Activated T-cell treated with anti-CD3 and anti-CD28 coated beads, Interleukin-2, amount 50 U/mL, for 48 hours (primary cell): ENCODE results near the gene MYH3.
"Not testable (repeated sequence)": the region's sequence is repeated elsewhere in the genome, so short reads cannot be mapped to it uniquely, and the experiment has no call there.

Source experiments
- DNase-seq, 2 experiments: peaks; one replicate each; pipeline ENCODE4 v3.0.0-alpha.2; 2020

The MYH3 gene

DNA sequence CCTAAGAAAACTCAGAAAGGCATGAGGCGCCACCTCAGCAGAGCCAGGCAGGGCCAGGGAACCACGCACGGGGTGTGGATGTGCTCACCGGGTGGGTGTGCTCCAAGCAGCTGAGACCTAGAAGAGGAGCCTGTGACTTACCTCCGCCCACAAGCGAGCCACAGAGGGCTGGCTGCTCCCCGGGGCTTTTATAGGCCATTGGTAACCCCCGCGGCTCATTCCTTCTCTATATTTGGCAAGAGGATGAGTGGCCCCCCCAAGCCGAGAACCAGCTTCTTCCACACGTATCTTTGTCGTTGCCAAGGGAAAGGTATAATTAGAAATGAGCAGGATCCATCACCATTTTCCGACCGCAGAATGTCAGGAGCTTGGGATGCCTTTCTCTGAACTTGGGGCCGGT, at the start of gene MYH3:
Gene MYH3, minus strand, starts transcription at position 162 of the 400 bp plus-strand sequence. CDS start 2,245 bp downstream, outside the sequence.
- no peak for DNase-seq

DNA sequence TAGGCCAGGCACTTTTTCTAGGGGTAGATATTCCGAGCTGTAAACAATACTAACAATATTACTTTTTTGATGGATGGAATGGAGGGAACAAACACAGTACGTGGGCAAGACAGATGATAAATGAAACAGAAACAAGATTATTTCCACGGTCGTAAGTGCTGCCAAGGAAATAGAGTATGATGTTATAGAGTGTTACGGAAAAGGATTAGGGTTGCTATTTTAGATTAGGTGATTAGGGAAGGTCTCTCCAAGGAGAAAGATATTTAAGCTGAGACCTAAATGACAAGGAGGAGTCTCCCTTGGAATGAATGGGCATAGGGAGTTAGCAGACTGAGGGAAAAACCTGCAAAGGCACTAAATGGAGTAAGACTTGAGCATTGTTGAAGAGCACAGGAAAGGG, 48.6 kb upstream of the MYH3 start:
- DNase-seq = no peak

DNA sequence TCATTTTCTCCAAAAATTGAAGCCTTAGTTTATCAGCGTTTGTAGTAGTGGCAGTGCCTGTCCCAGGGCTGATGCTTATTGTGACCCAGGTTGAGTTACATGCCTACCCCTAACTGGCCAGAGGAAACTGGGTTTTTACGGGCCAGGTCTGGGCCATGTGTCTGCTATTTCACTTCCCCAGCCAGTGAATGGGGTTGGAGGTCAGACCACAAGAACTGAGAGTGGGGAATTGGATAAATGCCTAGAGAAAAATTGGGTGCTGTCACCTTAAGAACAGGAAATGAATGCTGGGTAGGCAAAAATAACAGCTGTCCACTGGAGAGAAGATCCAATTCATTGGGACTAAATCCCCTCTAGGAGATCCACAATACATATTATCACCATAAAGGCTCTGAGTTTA, 45.5 kb upstream of the MYH3 start:
- DNase-seq = no peak

DNA sequence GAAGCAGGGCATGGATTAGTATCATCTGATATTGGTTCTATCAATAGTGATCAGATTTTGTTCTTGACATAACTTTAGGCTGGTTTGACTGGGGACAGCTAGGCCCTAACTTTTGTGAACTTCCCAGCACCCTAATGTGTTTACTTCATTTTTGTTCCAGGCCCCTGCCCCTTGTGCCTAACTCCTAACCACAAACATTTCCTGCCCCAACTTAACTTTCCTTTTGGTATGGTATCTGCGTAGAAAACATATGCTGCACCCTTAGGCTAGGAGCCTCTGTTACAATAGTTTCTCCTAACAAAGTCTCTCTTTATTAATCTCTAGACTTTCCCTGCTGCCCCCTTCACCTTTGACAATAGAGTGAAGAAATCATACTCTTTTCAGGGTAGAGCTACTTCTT, 42.7 kb upstream of the MYH3 start:
- DNase-seq = no peak

DNA sequence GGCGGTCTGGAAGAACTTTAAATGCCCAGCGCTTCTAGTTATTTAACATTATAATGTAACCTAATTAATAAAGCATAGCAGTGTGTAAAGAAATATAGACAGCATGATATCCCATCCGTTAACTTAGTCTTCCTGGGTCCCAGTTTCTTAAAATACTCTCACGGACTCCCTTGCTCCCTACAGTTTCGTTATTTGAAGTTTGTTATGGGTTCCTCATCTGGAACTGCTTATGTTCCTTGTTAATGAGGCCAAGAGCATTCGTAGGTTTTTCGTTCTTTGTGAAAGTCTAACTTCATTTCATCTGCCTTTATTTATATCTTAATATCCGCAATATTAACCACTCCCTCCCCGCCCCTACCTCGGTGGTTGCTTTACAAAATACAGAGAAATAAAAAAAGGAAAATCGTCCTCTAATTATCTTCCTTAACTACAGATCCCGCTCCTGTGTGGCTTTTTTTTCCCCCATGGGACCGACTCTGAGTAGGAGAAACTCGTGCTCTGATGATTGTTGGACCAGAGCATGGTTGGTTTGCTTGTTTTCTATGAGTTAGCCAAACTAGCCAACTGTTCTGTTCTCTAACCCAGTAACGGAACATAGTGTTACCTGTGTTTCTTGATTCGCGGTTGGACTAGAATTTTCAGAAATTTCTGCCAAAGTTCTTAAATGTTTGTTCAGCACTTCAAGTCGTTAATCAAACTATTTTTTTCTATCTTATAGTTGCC, 41.1 kb upstream of the MYH3 start:
- DNase-seq = no peak

DNA sequence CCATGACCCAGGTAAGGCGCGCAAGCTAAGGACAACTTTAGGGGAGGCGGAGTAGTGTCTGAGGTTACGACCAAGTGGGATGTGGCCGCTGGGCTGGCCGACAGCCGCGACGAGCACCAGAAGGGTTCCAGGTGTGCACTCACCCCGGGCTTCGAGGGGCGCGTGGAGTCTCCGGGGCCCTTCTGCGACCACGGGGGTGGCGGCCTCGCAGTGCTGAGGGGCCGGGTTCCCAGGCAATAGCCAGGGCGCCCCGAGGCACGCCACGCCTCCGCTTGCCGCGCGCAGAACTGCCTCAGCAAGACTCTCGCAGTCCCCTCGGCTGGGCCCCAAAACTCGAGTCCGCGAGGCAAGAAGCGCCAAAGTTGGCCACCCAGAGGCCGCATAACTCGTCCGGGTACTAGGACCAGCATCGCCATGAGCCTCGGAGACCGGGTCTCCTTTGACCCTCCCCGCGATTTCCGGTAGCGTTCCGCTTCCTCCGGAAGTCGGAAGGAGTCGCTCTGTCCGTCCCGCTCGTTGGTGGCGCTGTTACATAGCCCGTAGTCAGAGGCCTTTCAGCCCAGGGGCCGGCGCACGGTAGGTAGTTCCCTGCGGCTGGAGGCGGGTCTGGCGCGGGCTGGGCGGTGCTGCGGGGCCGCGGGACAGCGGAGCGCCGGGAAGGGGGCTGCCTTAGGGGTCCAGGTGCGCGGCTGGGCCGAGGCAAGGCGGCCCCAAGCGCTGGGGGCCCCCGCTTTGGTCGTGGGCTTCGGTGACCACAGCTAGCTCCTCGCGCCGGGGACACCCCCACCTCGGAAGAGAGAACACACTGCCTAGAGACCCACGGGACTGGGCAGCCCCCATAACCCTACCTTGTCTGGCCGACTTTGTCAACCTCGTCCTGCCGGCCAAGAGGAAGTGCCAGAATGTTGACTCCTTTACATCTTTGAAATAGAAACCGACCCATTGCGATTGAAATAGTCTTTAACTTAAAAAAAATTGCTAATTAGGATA, 40.3 kb upstream of the MYH3 start, which contains the start of the genes ADPRM and SCO1:
Gene ADPRM, plus strand, starts transcription at position 503 of the 990 bp plus-strand sequence. CDS start 7,333 bp downstream, outside the sequence.
Gene SCO1, minus strand, starts transcription at position 442 of the 990 bp plus-strand sequence. Its CDS starts 26 bp downstream, at position 416.
- DNase-seq = peak; percentile 92 to 93

DNA sequence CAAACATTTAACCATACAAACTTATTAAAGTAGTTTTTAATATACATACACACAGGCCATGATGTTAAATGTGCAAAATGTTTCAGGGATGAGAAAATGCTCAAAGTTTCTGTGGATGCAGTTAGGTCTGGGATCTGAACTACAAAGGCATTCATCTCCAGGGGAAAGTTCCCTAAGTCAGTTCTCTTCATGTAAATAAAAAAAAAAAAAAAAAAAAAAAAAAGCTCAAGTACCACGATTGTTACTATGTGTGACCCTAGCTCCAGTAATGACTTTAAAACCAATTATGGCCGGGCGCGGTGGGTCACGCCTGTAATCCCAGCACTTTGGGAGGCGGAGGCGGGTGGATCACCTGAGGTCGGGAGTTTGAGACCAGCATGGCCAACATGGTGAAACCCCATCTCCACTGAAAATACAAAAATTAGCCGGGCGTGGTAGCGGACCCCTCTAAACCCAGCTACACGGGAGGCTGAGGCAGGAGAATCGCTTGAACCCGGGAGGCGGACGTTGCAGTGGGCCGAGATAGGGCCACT, 38.8 kb upstream of the MYH3 start:
- DNase-seq = not testable (repeated sequence)

DNA sequence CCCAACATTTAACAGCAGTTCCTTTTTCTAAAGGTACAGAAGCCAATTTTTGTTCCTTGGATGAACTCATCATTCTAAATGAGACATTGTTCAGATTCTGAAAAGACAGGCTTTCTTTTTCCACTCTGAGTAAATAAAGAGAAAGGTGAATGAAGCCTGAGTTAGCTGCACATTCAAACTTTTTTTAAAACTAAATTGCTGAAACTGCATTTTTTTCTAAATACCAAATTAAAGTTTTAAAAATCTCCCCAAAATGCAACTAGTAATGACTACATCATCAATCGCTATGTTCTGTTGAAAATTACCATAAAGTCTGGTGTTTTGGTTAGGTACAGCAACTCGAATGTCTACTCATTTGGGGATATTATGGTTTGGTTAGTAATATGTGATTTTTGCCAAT, 30.4 kb upstream of the MYH3 start:
- DNase-seq = no peak

DNA sequence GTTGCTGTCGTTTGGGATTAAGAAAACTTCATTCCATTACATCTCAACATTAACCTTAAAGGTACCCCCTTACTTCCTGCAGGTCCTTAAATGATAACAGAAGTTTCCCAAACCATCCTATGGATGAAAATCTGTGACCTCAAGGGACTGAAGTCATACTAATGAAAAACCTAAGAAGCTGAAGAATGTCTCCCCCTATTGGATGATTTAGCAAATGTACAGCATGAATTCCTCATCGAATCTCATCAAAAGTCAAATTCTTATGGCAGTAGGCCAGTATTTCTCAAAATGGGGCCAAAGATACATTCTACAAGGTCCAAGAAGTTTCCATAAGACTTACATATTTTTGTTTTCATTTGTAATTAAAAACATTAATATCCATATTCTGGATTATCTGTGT, 26.7 kb upstream of the MYH3 start:
- no peak for DNase-seq

DNA sequence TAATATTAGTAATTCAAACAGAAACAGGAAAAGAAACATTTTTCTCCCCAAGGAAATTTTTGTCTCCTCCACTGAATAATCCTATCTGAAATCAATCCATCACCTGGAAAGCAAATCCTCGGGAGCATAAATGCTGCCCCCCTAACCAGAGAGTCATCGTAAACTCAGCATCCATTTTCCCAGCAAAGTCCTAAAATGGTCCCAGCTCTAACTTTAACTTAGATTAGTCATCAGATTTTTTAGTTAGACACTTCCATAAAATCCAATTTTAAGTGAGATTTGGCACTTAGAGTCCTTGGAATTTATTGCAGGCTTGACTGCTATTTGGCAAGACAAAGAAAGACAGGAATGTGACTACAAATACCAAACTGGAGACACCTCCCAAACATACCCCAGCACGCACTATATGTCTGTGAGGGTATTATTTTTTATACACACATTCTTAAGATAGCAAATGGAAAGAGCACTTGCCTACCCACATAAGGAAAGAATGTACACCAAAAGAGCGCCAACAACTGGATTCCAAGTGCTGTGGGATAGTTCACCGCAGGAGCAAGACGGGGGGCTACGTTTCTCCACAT, 24.8 kb upstream of the MYH3 start:
- DNase-seq = no peak

DNA sequence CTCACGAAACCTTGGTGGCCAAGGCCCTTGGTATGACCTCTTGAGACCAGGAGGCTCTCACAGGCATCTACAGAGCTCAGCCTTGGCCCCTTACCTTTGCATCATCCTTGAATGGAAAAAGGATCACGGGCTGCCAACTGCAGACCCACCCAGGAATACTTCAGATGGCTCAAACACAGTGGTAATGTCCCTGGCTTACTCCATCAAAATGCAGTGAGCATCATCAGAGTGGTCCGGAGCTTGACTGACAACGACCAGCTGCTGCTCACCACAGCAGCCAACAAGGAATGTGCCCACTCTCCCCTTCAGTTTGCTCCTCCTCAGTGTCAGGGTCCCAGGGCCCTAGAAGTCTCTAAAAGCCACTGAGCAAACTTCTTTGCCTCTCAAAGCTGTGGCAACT, 17.6 kb upstream of the MYH3 start:
- no peak for DNase-seq

DNA sequence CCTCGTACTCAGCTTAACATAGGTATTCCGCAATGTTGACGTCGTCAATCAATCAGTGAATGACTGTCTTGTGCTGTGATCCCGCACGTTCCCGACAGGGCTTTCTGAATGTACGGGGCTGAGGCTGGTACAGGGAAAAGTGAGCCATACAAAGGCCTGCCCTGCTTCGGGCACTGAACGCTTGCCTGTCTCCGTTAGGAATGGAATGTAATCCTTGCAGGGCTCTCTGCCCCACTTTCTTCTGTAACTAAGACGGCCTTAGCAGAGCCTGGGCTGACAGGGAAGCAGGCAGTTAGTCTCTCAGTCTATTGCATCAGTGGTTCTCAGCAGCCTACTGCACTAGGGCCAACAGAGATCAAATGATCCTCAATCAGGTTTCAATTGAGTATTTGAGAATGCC, 16.2 kb upstream of the MYH3 start:
- no peak for DNase-seq

DNA sequence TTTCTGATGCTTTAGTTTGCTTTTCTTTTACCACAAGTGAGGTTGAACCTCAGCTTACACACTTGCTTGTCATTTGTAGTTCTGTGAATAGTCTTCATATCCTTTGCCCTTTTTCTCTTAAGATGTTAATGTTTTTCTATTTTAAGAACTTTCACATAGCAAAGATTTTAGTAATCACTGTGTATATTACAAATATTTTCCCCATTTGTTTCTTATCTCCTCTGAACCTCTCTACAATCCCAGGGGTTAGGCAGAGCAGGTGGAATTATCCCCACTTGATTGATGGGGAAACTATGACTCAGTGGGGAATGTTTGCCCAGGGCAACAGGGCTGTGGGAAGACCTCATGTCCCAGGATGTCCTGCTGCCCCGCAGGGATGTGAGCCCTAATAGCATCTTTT, 11.7 kb upstream of the MYH3 start:
- DNase-seq = no peak

DNA sequence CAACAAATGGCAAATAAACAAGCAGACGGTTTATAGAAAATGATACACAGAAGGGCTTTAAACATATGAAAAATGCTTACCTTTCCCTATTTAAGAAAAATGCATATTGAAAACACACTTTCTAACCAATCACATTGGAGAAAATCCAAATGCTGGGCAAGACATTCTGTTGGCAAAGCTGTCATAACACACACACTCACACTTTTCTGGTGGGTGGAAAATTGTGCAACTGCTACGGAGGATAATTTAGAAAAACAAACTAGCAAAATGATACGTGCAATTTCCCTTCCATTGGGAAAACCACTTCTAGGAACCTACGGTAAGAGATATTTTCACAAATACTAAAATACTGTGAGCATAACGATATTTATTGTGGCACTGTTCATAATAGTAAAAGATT, 9.8 kb upstream of the MYH3 start:
- DNase-seq = no peak

DNA sequence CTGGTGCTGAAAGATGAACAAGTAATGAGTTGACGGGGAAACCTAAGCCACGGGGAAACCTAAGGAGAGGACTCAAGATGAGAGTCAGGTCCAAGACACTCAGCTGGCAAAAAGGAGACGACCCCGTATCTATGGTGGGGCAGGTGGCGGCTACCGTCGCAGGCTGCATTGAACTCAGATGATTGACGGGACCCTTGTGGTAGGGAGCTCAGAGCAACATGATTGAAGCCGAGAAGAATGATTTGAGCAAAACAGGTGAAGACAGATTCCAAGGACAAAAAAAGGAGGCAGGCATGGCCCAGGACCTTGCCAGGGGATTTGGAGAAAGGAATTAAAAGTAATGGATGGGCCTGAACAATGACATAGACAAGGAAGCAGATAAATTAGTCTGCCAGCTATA, 7.5 kb upstream of the MYH3 start:
- no peak for DNase-seq

DNA sequence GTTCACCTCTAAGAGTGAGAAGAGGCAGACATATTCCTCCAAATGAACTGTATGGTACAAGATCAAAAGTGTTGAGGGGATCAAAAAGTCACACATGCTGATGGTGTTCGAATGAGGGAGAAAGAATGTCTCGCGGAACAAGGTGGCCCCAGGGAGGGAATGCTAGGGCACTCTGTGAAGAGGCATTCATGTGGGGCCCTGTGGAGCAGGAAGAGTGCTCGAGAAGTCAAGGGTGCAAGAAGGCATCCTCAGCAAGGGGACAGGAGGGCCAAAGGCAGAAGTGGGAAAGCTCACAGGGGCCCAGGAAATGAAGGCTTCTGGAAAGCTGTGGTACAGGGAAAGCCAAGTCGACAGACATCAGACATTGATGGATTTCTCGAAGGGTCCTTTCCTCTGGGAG, 6.1 kb upstream of the MYH3 start:
- DNase-seq = no peak

DNA sequence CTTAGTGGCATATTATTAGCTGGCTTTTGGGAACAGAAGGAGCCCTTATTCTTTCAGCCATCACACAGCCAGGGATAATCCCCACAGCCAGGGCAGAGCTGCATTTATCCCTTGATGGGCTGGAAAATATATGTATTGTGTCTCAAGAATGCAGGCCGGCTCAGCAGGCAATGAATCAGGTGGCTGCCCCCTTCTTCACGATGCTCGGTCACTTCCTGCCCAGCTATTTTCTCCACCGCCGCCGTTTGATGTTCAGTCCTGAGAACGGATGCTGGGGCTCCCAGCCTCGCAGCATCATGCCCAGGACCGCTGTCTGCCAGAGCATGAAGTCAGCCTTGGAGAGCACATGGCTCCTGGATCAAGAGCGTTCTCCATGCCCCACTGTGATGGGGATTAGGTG, 4.3 kb upstream of the MYH3 start:
- no peak for DNase-seq

DNA sequence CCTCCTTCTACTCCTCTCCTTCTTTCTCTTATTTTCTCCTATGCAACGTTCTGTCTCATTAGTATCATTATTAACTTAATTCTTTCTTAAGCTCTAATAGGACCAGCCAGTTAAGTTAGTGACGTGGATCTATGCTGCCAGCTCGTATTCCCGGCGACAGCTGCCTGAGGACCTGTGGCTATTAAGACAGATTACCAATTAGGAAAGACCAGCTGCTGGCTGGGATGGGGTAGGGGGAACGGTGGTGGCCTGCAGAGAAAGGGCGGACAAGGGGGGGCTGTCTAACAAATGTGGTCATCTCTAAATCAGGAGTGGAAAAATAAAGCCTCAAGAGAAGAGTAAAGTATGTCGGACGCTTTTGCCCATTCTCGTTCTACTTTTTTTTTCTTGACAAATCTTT, 770 bp upstream of the MYH3 start:
- no peak for DNase-seq

DNA sequence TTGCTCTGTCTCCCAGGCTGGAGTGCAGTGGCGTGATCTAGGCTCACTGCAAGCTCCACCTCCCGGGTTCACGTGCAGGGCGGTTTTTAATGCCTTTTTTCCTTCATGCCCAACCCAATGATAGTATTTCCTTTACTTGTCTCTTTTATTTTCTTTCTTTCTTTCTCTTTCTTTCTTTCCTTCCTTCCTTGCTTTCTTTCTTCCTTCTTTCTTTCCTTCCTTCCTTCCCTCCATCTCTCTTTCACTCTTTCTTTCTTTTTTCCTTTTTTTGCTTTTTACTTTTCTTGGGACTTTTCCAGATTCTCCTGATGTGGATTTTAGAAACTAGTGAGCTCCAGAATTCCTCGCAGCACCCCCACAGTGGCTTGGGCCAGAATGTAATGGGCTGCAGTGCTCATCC, 3.1 kb downstream of the MYH3 start:
- DNase-seq = no peak

DNA sequence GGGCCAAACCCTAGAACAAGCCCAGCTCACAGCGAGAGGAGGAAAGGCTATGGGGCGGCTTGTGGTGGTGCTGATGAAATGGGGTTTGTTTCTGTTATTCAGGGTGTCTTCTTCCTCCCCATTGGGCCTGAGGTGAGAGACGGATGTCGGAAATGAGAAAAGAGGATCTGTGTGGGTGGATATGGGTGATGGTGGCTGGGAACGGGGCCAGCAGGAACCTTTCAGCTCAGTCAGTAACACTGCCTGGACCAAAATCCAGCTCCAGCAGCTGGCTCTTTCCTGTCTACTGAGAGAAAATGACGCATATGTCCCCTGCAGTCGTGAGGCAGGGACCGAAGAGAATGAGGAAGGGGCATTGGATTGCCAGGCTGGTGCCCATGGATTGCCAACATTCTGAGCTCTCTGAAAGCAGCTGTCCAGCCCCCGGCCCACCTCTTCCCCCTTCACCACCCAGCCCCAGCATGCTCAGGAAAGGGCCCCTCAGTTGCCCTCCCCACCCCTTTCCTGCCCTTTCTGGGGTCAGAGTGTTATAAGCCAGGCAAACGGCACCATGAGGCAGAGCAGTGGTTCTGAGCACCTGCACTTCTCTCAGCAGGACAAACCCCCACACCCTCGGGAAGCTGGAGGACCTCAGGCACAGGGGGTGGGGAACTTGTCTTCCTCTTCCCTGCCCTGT, 4.0 kb downstream of the MYH3 start:
- peak; percentile 26 to 34 for DNase-seq

DNA sequence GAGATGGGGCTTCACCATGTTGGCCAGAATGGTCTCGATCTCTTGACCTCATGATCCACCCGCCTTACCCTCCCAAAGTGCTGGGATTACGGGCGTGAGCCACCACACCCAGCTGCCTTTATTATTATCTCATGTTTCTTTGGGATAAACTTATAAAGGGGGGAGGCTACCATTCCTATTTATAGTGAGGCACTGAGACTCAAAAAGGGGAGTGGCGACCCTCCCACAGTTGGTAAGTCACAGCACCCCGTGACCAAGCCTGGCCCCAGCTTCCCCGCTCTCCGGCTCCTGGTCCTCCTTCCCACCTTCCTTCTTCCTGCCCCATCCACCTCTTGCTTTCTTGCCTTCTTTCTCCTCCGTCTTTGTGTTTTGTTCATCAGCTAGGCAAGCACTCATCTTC, 5.2 kb downstream of the MYH3 start:
- no peak for DNase-seq

DNA sequence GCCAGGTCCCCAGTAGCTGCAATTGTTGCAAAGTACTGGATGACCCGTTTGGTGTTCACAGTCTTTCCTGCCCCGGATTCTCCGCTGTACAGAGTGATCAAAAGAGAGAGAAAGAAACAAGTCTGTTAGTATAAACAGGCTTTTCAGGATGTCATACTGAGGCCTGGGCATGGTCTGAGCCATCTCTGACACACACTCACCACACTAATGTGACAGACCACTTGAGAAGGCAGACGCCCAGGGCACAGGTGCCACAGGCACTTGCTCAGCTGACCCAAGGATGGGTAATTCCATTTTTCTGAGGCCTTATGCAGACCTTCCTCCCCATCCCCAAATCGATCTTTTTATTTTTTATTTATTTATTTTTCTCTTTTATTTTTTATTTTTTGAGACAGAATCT, 7.5 kb downstream of the MYH3 start:
- DNase-seq = no peak

DNA sequence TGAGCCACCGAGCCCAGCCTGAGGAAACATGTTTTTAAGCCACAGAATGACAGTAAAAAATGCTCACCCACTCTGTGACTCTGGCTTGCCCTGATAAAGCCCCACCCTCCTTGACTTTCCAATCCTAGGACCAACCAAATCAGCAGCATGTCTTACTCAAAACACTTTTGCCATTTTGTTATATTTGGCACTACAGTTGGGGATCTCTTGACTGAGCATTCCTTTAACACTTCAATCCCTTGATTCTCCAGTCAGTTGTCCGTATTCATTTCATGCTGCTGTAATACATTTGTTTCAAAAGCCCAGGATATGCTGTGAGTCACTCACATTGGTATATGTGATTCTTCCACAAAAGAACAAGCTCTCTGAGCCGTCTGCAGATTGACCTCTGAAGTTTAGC, 8.2 kb downstream of the MYH3 start:
- DNase-seq = no peak
